Stimulated activated CD8-positive, alpha-beta memory T cell treated with anti-CD3 and anti-CD28 coated beads, Interleukin-4, amount 100 ng/mL, for 48 hours (primary cell): ENCODE results near the gene HELT.

Source experiments
- DNase-seq: peaks from one replicate; pipeline ENCODE4 v3.0.0-alpha.2; 2020

Gene HELT

DNA sequence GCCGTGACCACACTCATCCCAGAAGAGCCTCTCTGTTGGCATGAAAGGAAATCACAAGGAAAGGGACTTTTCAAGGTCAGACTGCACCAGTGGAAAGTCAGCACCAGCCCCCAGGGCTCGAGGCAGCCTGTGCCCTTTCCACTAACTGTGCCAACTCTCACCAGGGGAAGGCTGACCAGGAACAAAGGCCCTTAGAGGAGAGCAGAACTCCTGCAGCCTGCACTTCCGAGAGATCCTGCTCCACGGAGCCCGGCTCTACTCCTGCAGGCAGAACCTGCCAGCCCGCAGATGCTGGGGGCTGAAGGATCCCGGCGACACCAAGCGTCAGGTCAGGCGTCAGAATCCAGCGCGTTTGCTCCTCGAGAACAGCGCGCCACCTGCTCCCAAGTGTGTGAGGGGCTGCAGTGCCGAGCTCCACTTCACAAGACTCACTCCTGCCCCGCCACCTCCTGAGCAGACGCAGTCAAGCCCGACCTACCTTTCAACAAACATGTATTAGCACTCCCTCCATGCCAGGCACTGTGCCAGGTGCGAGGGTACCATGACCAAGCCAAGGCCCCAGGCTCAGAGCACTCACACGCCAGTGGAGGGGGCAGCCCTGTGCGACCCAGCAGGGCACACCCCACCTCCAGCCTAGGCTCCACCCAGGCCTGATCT lies 13.6 kb upstream of the HELT start:
- no peak for DNase-seq

DNA sequence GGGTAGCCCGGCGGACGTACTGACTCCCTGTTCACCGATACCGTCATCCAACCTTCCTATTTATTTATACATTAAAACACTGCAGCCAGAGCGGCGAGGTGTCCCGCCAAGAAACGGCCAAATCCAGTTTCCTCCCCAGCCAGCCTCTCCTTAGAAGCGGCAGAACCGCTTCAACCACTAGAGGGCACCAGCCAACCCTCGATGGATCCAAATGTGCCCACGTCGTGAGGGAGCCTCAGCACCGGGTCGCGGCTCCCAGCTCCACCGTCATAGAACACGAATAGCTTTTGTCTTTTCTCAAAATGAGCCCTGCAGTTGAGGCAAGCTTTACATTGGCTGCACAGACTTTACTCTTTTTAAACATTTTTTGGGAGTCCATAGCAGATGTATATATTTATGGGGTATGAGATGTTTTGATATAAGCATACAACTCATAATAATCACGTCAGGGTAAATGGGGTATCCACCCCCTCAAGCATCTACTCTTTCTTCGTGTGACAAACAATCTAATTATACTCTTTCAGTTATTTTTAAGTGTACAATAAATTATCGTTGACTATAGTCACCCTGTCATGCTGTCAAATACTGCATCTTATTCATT lies 13.0 kb upstream of the HELT start:
- peak; percentile 90 for DNase-seq

DNA sequence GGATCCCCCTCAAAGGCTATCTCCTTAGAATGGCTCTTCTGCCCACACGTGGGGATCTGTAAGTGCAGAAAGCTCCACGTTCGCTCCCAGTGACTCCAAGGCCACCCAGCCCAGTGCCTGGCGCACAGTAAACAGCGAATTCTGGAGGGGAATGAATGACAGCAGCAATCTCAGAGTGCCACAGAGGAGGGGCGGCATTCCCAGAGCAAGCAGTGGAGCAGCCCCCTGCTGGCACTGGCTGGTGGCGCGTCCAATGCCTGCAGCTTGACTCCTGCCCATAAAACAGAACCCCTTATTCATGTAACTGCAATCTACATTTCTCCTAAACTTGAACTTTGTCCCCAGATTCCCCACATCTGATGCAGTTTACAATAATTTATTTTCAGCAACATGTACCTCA lies 6.9 kb upstream of the HELT start:
- peak; percentile 53 for DNase-seq

DNA sequence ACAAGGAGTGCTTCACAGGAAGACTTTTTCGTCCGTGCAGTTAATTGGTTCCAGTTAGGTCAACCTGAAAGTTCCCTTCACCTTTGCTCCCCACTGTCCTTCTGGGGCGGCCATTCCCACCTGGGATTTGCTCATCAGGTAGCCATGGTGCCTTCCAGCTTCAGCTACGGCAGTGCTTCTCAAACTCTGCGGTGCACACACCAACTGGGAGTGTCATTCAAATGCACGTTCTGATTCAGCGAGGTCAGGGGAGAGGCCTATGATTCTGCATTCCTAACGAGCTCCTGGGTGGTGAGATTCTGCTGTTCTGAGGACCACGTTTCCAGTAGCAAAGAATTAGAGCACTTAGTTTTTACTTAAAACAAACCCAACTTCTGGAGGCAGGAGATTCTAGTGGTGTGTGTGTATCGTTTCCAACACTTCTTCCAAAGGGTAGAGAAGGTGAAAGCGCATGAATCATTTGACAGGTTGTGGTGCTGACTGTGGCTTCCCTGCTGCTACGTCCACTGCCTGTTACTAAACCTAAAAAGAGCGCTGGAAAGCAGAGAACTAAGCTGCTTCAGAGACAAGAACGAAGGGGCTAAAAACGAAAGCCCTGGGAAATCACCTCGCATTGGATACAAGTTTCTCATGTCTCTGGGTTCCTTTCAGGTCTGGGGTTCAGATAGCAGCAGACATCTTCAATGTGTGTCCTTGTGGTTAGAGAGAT lies 4.7 kb upstream of the HELT start:
- no peak for DNase-seq

DNA sequence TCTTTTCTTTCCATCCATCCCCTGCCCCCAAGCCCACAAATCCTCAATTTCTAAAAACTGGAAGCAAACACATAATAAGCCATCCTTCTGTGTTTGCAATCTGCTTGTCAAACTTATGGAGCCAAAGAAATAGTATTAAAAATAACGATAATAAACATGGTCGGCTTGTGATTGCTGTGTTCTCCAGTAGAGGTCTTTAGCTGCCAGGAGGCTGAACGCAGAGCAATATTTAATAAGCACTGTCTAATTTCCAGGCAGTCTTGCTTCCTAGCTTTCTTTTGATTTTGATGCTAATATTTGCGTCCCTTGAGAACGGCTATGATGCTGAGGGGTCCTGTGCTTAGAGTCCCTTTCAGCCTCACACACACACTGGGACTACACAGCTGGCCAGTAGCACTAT lies 3.2 kb upstream of the HELT start:
- no peak for DNase-seq

DNA sequence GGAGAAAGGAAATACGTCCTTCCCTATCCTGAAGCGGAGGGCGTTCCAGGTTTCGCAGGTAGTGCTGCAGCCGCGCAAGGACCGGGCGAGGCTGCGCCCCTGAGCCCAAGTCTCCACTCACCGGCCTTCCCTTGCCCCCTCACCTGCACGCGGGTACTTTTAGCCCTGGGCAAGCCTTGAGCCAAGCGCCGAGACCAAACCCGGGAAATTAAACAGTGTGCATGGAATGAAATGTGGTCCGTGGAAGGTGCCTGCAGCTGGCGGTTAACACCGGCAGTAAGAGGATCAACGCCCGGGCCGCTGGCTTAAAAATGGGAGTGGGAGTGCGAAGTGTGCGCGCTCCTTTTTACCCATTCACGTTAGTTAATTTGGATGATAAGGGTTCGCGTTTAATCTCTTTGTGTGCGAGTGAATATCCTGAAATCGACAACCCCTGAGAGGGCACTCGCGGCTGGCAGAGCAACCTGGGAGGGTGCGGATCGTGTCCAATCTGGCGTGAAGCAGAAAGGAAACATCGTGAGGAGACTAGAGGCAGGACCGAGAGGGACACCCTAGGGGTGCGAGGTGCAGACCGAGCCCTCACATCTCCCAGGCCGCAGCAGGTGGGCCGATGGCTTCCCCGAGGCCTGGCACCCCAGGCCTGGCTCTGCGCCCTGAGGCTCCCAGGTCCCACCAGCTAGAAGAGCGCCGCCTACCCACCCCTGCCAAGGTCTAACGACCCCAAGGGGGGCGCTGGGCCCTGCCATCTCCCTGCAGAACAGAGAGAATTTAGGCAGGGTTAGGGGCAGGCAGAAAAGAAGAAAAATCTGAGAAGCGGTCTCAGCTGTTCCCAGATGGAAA lies 2.0 kb upstream of the HELT start:
- no peak for DNase-seq

DNA sequence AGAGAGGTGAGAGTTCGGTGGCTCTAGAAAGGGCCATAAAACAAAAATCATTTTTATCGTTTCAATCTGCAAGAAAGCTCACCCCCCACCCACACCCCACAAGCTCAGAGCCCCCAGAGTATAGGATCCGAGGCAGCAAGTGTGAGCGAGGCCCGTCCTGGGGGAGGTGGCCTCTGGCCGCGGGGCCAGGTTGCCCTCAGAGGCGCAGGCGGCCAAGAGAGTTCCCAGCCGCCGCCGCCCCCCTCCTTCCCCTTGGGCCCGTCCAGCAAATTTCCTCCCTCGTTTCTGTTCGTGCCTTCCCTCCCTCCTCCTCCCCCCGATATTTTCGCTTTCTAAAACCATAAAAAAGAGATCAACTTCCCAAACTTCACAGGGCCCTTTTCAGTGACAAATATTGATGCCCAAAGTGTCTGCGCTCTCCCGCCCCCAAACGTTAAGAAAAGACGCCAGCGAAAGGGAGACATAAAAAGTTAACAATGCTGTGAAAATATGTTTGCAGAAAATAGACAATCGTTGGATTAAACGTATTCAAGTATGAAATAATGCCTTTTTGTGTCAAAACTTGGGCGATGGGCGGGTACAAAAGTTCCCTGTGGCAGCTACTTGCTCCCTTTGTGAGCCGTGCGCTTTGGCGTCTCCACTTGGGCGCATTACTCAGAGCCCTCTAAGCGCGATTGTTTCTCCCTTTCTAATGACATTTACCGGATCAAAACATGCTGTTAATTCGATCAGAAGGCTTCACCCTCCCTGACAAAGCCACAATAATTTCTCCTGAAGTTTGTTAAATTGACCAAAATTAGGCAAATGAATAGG lies 1.1 kb upstream of the HELT start:
- no peak for DNase-seq

DNA sequence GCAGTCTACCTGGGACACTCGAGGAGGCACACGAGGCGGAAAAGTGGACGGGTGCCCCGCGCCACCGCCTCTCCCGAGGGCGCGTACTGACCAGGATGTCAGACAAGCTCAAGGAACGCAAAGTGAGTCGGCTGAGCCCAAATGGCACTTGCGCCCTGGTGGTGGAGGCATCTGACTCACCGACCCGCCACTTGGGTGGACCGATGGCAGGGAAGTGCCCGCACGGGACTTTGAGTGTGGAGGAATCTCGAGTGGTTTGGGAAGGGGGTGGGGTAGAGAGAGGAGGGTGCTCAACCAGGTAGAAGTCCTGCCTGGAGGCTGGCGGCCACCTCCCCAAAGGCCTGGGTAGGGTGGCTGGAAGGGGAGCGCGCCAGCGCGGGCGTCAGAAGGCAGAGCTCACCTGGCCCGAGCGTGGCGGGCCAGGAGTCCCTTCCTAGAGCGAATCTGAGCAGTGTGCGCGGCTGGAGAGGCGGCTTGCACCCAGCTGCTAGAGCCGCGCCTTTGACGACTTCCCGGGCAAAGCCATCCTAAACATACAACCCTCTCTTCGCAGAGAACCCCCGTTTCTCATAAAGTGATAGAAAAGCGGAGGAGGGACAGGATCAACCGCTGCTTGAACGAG lies 655 bp downstream of the HELT start:
- no peak for DNase-seq

DNA sequence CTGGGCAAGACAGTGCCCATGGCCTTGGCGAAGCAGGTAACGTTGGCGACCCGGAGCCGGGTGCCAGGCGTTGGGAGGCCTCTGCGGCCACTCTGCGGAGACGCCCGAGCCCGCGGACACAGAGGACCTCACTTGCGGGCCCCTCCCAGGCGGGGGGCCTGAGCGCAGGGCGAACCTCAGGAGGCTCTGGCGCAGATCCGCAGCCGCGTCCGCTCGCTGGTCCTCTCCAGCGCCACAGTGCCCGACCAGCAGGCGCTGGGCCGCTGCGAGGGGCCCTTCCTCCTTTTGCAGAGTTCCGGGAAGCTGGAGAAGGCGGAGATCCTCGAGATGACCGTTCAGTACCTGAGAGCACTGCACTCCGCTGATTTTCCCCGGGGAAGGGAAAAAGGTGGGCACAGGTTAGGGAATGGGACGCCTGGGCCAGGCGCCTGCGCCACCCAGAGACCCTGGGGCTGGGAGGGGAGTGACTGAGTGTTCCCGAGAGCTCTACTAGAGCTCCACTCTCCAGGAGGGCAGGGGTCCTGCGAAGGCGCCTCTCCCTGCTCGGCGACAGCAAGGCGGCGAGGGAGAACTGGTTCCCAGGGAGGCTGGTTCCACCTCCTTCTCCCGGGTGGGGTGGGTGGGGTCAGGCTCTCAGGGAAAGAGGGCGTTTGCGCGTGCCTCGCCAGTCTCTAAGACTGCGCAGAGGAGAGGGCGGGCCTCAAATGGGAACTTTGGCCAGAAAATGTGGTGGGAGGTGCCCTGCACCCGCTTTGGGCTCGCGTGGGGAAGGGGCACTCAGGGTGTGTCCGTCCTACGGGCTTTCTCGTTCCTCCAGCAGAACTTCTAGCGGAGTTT lies 1.4 kb downstream of the HELT start:
- no peak for DNase-seq

DNA sequence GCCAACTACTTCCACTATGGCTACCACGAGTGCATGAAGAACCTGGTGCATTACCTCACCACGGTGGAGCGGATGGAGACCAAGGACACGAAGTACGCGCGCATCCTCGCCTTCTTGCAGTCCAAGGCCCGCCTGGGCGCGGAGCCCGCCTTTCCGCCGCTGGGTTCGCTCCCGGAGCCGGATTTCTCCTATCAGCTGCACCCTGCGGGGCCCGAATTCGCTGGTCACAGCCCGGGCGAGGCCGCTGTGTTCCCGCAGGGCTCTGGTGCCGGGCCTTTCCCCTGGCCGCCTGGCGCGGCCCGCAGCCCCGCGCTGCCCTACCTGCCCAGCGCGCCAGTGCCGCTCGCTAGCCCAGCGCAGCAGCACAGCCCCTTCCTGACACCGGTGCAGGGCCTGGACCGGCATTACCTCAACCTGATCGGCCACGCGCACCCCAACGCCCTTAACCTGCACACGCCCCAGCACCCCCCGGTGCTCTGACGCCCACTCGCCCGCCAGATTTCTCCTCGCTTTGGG lies 2.1 kb downstream of the HELT start:
- DNase-seq, result no peak

DNA sequence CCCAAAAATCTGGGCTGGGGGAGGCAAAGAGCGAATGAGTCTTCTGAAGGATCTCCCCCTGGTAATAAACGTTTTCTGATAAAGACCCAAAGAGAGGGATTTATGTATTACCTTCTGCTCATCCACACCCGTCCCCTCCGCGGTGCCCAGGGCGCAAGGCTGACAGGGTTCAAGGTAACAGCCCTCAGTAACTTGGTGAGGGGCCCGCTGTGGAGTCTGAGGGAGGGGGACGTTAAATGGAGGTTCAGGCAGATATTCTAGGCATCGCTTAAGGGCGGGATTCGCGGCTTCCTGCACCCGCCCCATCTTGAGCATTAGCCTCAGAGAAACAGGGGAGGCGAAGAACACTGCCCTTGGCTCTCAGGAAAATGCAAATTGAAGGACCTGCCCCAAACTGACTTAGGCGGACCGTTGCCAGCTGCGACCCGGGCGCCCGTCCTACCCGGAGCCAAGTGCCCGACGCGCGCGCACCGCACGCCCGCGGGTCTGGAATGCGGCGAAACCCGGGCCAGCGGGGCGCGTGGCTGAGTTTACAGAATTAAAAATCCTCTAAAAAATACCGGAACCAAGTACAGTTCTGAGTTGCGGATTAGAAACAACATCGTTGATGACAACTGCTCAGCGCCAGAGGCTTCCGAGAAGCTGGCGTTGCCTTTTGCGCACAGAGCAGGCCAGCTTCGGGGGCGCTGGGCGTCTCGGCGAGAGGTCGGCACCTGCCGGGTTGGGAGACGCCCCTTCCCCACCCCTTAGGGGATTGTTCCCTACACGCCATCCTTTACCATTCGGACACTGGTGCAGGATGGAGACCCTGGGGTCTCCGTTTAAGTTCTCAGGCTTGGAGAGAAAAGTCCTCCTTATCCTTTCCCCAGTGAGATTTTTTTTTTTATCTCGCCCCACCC lies 2.8 kb downstream of the HELT start:
- no peak for DNase-seq

DNA sequence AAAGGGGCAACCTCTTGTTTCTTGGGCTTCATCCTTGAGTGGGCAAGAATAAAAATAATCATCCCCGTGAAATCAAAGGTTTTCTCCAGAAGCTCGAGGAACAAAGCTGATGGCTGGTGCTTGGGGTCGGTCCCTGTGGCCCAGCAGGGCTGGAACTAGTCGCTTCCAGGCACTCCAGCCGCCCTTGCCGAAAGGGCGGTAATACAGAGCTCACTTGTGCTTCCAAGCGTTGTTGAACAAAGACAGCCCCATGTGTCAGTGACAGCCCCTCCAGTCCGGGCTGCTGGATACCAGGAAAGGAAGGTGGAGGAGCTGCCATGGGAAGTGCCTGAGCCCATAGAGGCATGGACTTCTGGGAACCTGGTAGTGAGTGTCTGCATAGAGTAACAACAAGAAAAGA lies 5.2 kb downstream of the HELT start:
- DNase-seq, result no peak

DNA sequence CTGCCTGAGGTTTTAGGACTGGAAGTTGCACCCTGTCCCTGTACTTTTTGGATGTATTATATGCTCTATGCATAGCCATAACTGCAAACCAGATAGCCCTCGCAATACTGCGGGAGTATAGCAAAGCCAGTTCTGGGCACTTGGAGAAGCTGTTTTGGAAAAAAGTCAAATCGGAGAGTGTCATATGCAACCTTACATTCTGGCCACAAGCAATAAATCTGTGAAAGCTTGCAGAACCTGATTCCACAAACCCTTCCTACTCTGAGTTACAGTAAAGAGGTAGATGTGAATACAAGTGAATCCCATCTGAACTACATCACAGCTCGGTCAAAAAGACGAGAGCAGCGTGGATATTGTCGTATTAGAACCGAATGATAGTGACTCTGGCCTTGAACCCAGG lies 10.3 kb downstream of the HELT start:
- DNase-seq, result no peak

DNA sequence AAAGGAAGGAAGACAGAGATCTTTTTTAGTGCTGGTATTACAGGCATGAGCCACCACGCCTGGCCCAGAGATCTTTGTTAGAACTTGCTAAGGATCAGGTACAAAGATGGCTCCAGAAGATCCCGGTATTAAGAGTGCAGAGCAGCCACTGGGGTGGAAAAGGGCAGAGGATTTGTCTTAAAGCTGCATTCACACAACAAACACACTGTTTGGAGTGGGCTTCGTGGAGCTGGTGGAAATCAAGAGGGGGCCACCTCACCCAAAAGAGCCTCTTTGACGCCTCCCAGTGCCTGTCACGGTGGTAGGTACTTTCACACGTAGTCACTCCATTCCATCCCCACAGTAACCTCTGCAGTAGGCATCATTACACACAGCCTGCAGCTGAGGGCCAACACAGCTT lies 13.3 kb downstream of the HELT start:
- no peak for DNase-seq

DNA sequence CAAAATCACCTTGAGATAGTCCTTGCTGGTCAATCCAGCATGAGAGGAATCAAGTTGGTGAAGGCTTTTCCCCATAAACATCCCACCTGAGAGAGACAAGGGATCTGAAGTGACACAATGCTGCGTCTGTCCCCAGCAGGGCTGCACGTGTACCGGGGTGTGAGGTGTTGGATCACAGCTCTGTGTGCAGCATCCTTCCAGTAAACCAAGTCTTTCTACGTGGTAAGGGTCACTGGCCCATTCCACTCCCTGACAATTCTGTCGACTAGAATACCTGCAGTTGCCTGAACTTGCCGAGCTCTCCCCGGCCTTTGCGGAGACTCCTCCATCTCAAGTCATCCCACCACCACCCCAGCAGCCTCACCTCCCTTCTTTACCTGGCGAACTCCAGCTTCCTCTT lies 14.8 kb downstream of the HELT start:
- DNase-seq, result no peak

DNA sequence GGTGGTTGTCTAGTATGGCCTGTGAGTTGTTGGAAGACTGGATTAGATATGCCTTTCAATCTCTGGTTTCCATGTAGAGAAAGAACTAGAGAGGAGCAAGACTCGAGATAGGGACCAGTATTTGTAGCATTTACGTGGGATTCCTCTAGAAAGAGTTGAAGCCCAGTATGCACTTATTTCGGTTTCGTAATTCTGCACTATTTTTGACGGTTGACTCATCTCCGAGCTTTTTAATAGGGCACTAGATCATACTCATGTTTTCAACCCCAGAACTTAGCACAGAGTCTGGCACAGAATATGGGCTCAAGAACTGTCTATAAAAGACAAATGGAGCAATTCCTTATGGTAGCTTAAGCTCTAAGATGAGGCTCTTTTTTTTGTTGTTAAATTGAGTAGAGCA lies 15.7 kb downstream of the HELT start:
- DNase-seq, result no peak

DNA sequence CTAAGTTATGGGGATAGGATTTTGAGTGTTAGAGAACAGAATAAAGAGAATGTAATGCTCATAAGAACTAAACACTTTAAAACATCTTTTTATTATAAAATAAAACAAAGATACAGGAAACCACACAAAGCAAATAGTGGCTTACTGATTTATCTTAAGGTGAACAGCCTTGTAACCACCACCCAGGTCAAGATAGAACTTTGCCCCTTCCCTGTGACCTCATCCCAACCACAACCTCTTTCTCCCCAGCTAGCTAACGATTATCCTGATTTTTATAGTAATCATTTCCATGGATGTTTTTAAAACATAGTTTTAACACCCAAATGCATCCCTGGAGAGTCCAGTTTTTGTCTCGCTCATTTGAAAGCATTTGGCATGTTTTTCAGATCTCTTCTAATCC lies 17.0 kb downstream of the HELT start:
- no peak for DNase-seq

DNA sequence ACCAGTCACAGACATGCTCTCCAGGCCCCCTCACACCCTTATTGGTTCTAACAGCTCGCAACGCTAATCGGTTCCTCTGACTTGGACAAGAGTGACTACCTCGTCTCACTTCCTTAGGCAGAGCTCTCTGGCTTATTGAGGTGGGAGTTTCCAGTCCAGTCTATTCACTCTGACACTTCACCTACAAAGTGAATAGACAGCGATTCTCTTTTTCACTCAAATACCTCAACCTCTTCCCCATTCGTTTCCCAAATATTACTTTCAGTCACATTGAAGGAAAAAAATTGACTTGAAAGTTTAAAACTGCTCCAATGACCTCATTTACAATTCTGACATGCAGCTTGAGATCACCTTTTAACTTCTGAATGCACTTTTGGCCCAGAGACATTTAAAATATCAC lies 17.7 kb downstream of the HELT start:
- no peak for DNase-seq

DNA sequence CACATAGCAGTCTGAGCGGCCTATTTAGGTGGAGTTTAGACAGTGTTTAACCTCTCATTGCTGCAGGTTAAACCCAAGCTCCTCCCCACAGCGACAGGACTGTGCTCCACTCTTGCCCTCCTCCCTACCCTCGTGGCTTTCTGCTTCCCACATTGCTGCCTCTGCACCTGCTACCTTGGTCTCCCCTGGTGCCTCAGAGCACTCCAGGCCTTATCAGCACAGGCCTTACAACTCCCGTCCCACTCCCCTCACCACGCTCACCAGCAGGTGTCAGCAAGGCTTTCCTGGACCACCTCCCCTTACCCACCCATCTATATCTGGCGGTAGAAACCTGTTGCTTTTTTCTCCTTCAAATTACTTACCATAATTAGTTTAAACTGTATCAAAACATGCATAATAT lies 18.6 kb downstream of the HELT start:
- no peak for DNase-seq
